ENCODE measurements around the gene TENM4. TPM values are rescaled to one million over a fixed set of nuclear protein-coding genes. Genes with fewer than 3 reads are reported as not detected.

Gene TENM4
- total and polyA plus RNA-seq, 2 of the 8 experiments (the other 6 are each of a cell fraction or from before 2014, with no cell fraction given), result 3.5 to 7.2 TPM

GRCh38 chr11:79461144-79461543, 20.3 kb upstream of the TENM4 start (continued):
- TF ChIP-seq CTCF (IDR thresholded peaks at IDR 0.05; ENCODE audit: control extremely low read depth in 1 of 3, insufficient read depth in 1 of 3, low read depth in 1 of 3, low read length in 3 of 3) (peak in 2 of 3 experiments; percentile 71 to 76; a peak in 3 of 4 replicates), POLR2A (IDR thresholded peaks at IDR 0.05; ENCODE audit: control extremely low read depth in 1 of 2, low read depth in 2 of 2, low read length in 2 of 2) (no peak), TAF1 (IDR thresholded peaks at IDR 0.05; ENCODE audit: low read depth, low read length) (no peak)
